Measurements from ENCODE around the gene C1QA. TPM values are rescaled to one million over a fixed set of nuclear protein-coding genes. Genes with fewer than 3 reads are reported as not detected.

The C1QA gene
- total and polyA plus RNA-seq, 2 donors (not counting 1 experiment from before 2014, with no cell fraction given): not detected

- no peak for TF ChIP-seq CTCF (conservative IDR thresholded peaks at IDR 0.05 in 1 of 2, IDR thresholded peaks at IDR 0.05 in 1 of 2; ENCODE audit: low read depth in 1 of 2, low read length in 2 of 2)
- TF ChIP-seq EZH2 (IDR thresholded peaks at IDR 0.05; ENCODE audit: low read length, missing control alignments): no peak
- Histone ChIP-seq H3K79me2 (ENCODE audit: control insufficient read depth, insufficient read depth, low read length) (no peaks in the 10 kb centered on the region), H3K9me3 (ENCODE audit: control insufficient read depth, insufficient read depth, low read depth, low read length) (no peaks in the 10 kb centered on the region), H3K4me1 (ENCODE audit: control insufficient read depth, extremely low read depth, insufficient read depth, low read length) (no peaks in the 10 kb centered on the region), H3K9ac (ENCODE audit: insufficient read depth, low read length) (no peak overlapping the region), H3K36me3 (ENCODE audit: control insufficient read depth, insufficient read depth, low read length) (no peaks in the 10 kb centered on the region), H3K4me3 (replicated peaks in 1 of 4; ENCODE audit: control extremely low read depth in 1 of 4, insufficient read depth in 1 of 4, low read depth in 3 of 4, low read length in 4 of 4) (no peak overlapping the region), H4K20me1 (ENCODE audit: control insufficient read depth, extremely low read depth, insufficient read depth, low read length) (no peaks in the 10 kb centered on the region), H3K27ac (ENCODE audit: insufficient read depth, low read length) (no peak overlapping the region), H3K27me3 (ENCODE audit: control insufficient read depth, insufficient read depth, low read length) (peaks cover 29% of the 10 kb centered on the region), H3K4me2 (ENCODE audit: extremely low read depth, insufficient read depth, low read length) (no peak overlapping the region), H2AFZ (ENCODE audit: low read length) (no peak overlapping the region)
- no peak for DNase-seq (ENCODE audit: low read depth in 2 of 2)
These were observed 19.9 kb upstream of the C1QA start for GRCh38 chr1:22616571-22616970.

GRCh38 chr1:22618056-22618455 lies 18.4 kb upstream of the C1QA start:
- H3K9me3 ChIP-seq (ENCODE audit: control insufficient read depth, insufficient read depth, low read depth, low read length): no peaks in the 10 kb centered on the region
- no peak overlapping the region for H3K4me3 ChIP-seq (replicated peaks in 1 of 4; ENCODE audit: control extremely low read depth in 1 of 4, insufficient read depth in 1 of 4, low read depth in 3 of 4, low read length in 4 of 4)
- no peak overlapping the region for H2AFZ ChIP-seq (ENCODE audit: low read length)
- H3K27ac ChIP-seq (ENCODE audit: insufficient read depth, low read length): no peak overlapping the region
- no peaks in the 10 kb centered on the region for H3K4me1 ChIP-seq (ENCODE audit: control insufficient read depth, extremely low read depth, insufficient read depth, low read length)
- no peak overlapping the region for H3K9ac ChIP-seq (ENCODE audit: insufficient read depth, low read length)
- H3K36me3 ChIP-seq (ENCODE audit: control insufficient read depth, insufficient read depth, low read length): no peaks in the 10 kb centered on the region
- no peaks in the 10 kb centered on the region for H3K79me2 ChIP-seq (ENCODE audit: control insufficient read depth, insufficient read depth, low read length)
- no peak for DNase-seq (ENCODE audit: low read depth in 2 of 2)
- H3K27me3 ChIP-seq (ENCODE audit: control insufficient read depth, insufficient read depth, low read length): peaks cover 31% of the 10 kb centered on the region
- TF ChIP-seq CTCF (conservative IDR thresholded peaks at IDR 0.05 in 1 of 2, IDR thresholded peaks at IDR 0.05 in 1 of 2; ENCODE audit: low read depth in 1 of 2, low read length in 2 of 2) (no peak), EZH2 (IDR thresholded peaks at IDR 0.05; ENCODE audit: low read length, missing control alignments) (no peak)
- no peak overlapping the region for H3K4me2 ChIP-seq (ENCODE audit: extremely low read depth, insufficient read depth, low read length)
- H4K20me1 ChIP-seq (ENCODE audit: control insufficient read depth, extremely low read depth, insufficient read depth, low read length): no peaks in the 10 kb centered on the region

- Histone ChIP-seq H3K9me3 (ENCODE audit: control insufficient read depth, insufficient read depth, low read depth, low read length) (no peaks in the 10 kb centered on the region), H3K27ac (ENCODE audit: insufficient read depth, low read length) (no peak overlapping the region), H3K79me2 (ENCODE audit: control insufficient read depth, insufficient read depth, low read length) (no peaks in the 10 kb centered on the region), H4K20me1 (ENCODE audit: control insufficient read depth, extremely low read depth, insufficient read depth, low read length) (no peaks in the 10 kb centered on the region), H2AFZ (ENCODE audit: low read length) (no peak overlapping the region), H3K9ac (ENCODE audit: insufficient read depth, low read length) (no peak overlapping the region), H3K4me2 (ENCODE audit: extremely low read depth, insufficient read depth, low read length) (no peak overlapping the region), H3K4me1 (ENCODE audit: control insufficient read depth, extremely low read depth, insufficient read depth, low read length) (no peaks in the 10 kb centered on the region), H3K36me3 (ENCODE audit: control insufficient read depth, insufficient read depth, low read length) (no peaks in the 10 kb centered on the region), H3K27me3 (ENCODE audit: control insufficient read depth, insufficient read depth, low read length) (peaks cover 31% of the 10 kb centered on the region), H3K4me3 (replicated peaks in 1 of 4; ENCODE audit: control extremely low read depth in 1 of 4, insufficient read depth in 1 of 4, low read depth in 3 of 4, low read length in 4 of 4) (no peak overlapping the region)
- DNase-seq (ENCODE audit: low read depth in 2 of 2): no peak
- no peak for TF ChIP-seq EZH2 (IDR thresholded peaks at IDR 0.05; ENCODE audit: low read length, missing control alignments)
- TF ChIP-seq CTCF (conservative IDR thresholded peaks at IDR 0.05 in 1 of 2, IDR thresholded peaks at IDR 0.05 in 1 of 2; ENCODE audit: low read depth in 1 of 2, low read length in 2 of 2): no peak
These were observed 17.2 kb upstream of the C1QA start for GRCh38 chr1:22619252-22619651.

Measured in fibroblast of lung (primary cell).